ENCODE measurements around the gene RNLS. TPM values are rescaled to one million over a fixed set of nuclear protein-coding genes. Genes with fewer than 3 reads are reported as not detected.

The RNLS gene
- total RNA-seq, 1 experiment from 2014 or later: not detected

DNA sequence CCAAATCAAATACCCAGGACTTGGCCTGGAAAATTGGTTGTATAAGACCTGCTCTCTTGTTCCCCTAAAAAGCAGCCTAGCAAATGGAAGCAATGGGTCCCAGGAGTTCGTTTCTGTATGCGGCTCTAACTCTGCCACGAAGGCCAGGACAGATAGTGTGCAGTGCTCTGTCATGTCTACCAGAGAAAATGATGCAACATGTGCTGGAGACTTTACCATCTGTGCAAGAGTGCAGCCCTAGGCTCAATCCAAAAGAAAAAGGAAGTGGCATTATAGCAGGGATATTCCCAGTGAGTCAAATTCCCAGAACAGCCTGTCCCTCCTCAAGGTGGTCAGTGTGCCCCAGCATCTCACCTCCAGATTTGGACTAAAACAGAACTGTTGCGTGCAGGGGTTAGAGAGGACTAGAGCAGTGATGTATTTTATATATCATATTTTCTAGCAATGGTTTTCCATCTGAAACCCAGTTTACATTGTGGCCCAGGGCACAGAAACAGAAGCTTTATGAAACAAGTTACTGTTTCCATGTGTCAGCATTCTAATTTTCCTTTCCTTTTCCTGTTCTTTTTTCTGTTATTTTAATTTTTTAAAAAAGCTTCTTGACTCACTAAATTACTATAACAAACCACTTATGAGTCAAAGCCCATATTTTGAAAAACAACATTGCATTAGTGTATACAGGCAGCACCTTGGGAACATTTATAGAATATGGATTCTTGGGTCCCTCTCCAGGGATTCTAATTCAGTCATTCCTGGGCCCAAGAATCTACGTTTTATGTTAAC is 311.2 kb downstream of the RNLS start:
- ChIA-PET CTCF (interaction anchor here (0.6 kb wide), 1 partner anchor 9 kb away, joined by 3 read pairs; no protein-coding TSS in a partner anchor), POLR2A (interaction anchor here (1.0 to 3.2 kb wide), 4 partner anchors 10 to 54 kb away, joined by 3 to 13 read pairs (median 4); no protein-coding TSS in a partner anchor)
- TF ChIP-seq, protein P1, sequence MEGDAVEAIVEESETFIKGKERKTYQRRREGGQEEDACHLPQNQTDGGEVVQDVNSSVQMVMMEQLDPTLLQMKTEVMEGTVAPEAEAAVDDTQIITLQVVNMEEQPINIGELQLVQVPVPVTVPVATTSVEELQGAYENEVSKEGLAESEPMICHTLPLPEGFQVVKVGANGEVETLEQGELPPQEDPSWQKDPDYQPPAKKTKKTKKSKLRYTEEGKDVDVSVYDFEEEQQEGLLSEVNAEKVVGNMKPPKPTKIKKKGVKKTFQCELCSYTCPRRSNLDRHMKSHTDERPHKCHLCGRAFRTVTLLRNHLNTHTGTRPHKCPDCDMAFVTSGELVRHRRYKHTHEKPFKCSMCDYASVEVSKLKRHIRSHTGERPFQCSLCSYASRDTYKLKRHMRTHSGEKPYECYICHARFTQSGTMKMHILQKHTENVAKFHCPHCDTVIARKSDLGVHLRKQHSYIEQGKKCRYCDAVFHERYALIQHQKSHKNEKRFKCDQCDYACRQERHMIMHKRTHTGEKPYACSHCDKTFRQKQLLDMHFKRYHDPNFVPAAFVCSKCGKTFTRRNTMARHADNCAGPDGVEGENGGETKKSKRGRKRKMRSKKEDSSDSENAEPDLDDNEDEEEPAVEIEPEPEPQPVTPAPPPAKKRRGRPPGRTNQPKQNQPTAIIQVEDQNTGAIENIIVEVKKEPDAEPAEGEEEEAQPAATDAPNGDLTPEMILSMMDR (IDR thresholded peaks at IDR 0.05; ENCODE audit: unreplicated experiment): no peak
- peaks cover 11% of the 10 kb centered on the region for H3K4me1 Mint-ChIP-seq (ENCODE audit: insufficient read depth, unreplicated experiment)
- H3K4me3 Mint-ChIP-seq (ENCODE audit: unreplicated experiment): no peak overlapping the region
- H3K27ac Mint-ChIP-seq (ENCODE audit: low read depth, unreplicated experiment): peak overlapping the region; percentile 42
- peak; percentile 65 for DNase-seq (ENCODE audit: unreplicated experiment)
- H3K9me3 Mint-ChIP-seq (ENCODE audit: unreplicated experiment): no peaks in the 10 kb centered on the region
- H3K36me3 Mint-ChIP-seq (ENCODE audit: insufficient read depth, unreplicated experiment): no peaks in the 10 kb centered on the region
- H3K27me3 Mint-ChIP-seq (ENCODE audit: insufficient read depth, unreplicated experiment): no peaks in the 10 kb centered on the region
- no TSS peak for BruUV-seq (replicated peaks)
- intact Hi-C loops (cut with micrococcal nuclease): no loop called here

DNA sequence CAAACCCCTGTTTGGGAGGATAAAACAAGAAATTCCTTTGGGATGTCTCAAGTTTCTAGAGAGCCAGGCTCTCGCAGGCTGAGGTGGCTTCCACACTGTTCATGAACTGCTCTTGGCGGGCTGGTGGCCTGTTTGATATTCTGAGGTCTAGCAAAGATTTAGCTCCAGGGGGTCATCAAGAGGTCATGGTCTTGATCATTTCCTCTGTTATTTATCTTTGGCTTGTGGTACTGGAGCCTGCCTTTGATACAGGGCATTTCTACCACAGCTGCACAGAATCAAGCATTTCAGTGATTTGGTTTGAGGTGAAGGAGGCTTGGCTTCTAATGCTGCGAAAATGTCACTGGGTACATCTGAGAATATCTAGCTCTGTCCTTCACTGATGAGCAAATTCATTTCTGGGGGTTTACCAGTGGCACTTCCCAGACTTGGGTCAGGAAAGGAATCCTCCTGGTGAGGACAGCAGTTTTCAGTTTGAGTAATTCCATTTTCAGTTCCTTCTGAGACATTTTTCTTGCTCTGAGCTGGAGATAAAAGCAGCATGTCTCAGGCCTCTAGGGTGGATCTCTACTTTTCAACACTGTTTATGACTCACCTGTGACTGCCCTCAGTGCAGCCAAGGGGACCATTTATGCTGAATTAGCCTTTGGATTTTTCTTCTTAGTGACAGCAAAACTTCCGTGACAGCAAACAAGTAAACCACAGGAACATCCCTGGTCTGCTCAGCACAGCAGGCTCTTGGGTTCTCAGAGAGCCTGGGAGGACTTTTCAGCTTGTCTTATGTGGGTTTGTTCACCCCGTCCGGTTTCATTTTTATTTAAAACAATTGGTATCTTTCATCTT is 312.0 kb downstream of the RNLS start:
- TF ChIP-seq, protein P1 (IDR thresholded peaks at IDR 0.05; ENCODE audit: unreplicated experiment): no peak
- Mint-ChIP-seq H3K4me3 (ENCODE audit: unreplicated experiment) (no peak overlapping the region), H3K36me3 (ENCODE audit: insufficient read depth, unreplicated experiment) (no peaks in the 10 kb centered on the region), H3K27me3 (ENCODE audit: insufficient read depth, unreplicated experiment) (no peaks in the 10 kb centered on the region), H3K9me3 (ENCODE audit: unreplicated experiment) (no peaks in the 10 kb centered on the region), H3K27ac (ENCODE audit: low read depth, unreplicated experiment) (peak overlapping the region; percentile 42), H3K4me1 (ENCODE audit: insufficient read depth, unreplicated experiment) (peaks cover 11% of the 10 kb centered on the region)
- DNase-seq (ENCODE audit: unreplicated experiment): peak; percentile 13
- intact Hi-C loops (cut with micrococcal nuclease): no loop called here
- CTCF ChIA-PET: interaction anchor here (0.6 kb wide), 1 partner anchor 8 kb away, joined by 3 read pairs; no protein-coding TSS in a partner anchor
- POLR2A ChIA-PET: interaction anchor here (0.5 to 3.2 kb wide), 7 partner anchors 10 to 139 kb away, joined by 3 to 13 read pairs (median 3); no protein-coding TSS in a partner anchor
- no TSS peak for BruUV-seq (replicated peaks)

DNA sequence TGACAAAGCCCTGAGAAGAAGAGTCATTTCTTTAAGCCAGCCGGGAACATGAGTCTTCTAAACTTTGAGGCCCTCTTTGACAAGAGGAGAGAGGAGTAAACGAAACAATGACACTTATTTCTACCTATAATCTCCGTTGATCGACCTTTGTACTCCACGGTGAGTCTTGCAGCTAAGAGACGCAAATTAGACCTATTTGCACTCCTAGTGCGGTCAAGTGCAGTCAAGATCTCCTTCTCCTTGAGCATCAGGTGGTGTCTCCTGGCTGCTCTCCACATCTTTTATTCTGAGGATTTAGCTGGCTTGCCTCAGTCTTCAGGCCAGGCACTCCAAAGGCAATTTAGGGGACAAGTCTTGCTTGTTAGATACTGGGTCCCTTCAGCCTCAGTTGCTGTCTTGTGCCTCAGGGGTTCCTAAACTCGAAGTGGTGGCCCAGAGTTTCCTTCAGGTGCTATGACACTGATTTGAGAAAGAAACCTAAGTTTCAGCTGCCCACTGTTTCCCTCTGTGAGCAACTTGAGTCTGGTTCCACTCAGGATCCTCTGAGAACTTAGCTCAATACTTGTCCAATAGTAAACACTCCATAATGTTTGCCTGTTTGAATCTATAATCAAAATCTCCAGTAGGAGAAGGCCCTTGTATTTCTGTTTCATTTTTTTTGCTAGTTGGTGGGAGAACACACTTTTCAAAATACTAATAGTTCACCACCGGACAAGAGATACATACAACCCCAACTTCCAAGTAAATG is 312.9 kb downstream of the RNLS start:
- POLR2A ChIA-PET: interaction anchor here (0.6 to 3.2 kb wide), 5 partner anchors 9 to 393 kb away, joined by 3 to 13 read pairs (median 3); no protein-coding TSS in a partner anchor

More for the DNA sequence above, 312.9 kb downstream of the RNLS start:
- no TSS peak for BruUV-seq (replicated peaks)
- Mint-ChIP-seq H3K9me3 (ENCODE audit: unreplicated experiment) (no peaks in the 10 kb centered on the region), H3K27me3 (ENCODE audit: insufficient read depth, unreplicated experiment) (no peaks in the 10 kb centered on the region), H3K4me1 (ENCODE audit: insufficient read depth, unreplicated experiment) (peaks cover 11% of the 10 kb centered on the region), H3K27ac (ENCODE audit: low read depth, unreplicated experiment) (peak overlapping the region; percentile 42), H3K36me3 (ENCODE audit: insufficient read depth, unreplicated experiment) (no peaks in the 10 kb centered on the region), H3K4me3 (ENCODE audit: unreplicated experiment) (no peak overlapping the region)
- intact Hi-C loops (cut with micrococcal nuclease): no loop called here
- no peak for DNase-seq (ENCODE audit: unreplicated experiment)
- CTCF ChIA-PET: no interaction called here
- TF ChIP-seq, protein P1 (IDR thresholded peaks at IDR 0.05; ENCODE audit: unreplicated experiment): no peak
